Ramos (cell line): ENCODE data around the gene GOLT1A.

Source experiments
- in situ Hi-C: fragments of 300-500 bp; cut with MboI; formaldehyde crosslinking; loops from one replicate; pipeline ENCODE4 v1.14.3; 2022; ENCODE audit warnings: low sequenced_read_pairs; ENCODE audit not compliant: unreplicated experiment

The GOLT1A gene

GRCh38 chr1:204213668-204214662 lies at the start of gene GOLT1A:
Gene GOLT1A, minus strand, starts transcription at chr1:204213988. Its CDS starts 82 bp downstream, at chr1:204213906.
- in situ Hi-C loops = no loop called here

GRCh38 chr1:204263254-204263910 lies 49.6 kb upstream of the GOLT1A start:
- in situ Hi-C loops = no loop called here

- in situ Hi-C loops = no loop called here
Observed at GRCh38 chr1:204262506-204263253, 48.9 kb upstream of the GOLT1A start.

GRCh38 chr1:204261746-204262505 lies 48.1 kb upstream of the GOLT1A start:
- in situ Hi-C loops = no loop called here

- in situ Hi-C loops = no loop called here
Observed at GRCh38 chr1:204261266-204261665, 47.5 kb upstream of the GOLT1A start.

- in situ Hi-C loops = no loop called here
Observed at GRCh38 chr1:204260601-204261197, 46.9 kb upstream of the GOLT1A start.

- in situ Hi-C loops = loop anchor here (5.0 kb wide), 1 partner anchor 103 kb away; no protein-coding TSS in a partner anchor
Observed at GRCh38 chr1:204259782-204260181, 46.0 kb upstream of the GOLT1A start.

GRCh38 chr1:204259196-204259595 lies 45.4 kb upstream of the GOLT1A start:
- in situ Hi-C loops = loop anchor here (5.0 kb wide), 1 partner anchor 103 kb away; no protein-coding TSS in a partner anchor

GRCh38 chr1:204258213-204259115 lies 44.7 kb upstream of the GOLT1A start:
- in situ Hi-C loops = loop anchor here (5.0 kb wide), 1 partner anchor 104 kb away; no protein-coding TSS in a partner anchor

GRCh38 chr1:204257446-204257845 lies 43.7 kb upstream of the GOLT1A start:
- in situ Hi-C loops = loop anchor here (5.0 kb wide), 1 partner anchor 105 kb away; no protein-coding TSS in a partner anchor

GRCh38 chr1:204256531-204256930 lies 42.7 kb upstream of the GOLT1A start:
- in situ Hi-C loops = loop anchor here (5.0 kb wide), 1 partner anchor 106 kb away; no protein-coding TSS in a partner anchor

GRCh38 chr1:204255966-204256365 lies 42.2 kb upstream of the GOLT1A start:
- in situ Hi-C loops = loop anchor here (5.0 kb wide), 1 partner anchor 106 kb away; no protein-coding TSS in a partner anchor

- in situ Hi-C loops = loop anchor here (5.0 kb wide), 1 partner anchor 107 kb away; no protein-coding TSS in a partner anchor
Observed at GRCh38 chr1:204255225-204255624, 41.4 kb upstream of the GOLT1A start.

GRCh38 chr1:204254031-204254661 lies 40.4 kb upstream of the GOLT1A start:
- in situ Hi-C loops = no loop called here

- in situ Hi-C loops = no loop called here
Observed at GRCh38 chr1:204251926-204252689, 38.3 kb upstream of the GOLT1A start.

- in situ Hi-C loops = no loop called here
Observed at GRCh38 chr1:204251286-204251685, 37.5 kb upstream of the GOLT1A start.
